Esophagus muscularis mucosa (tissue), 4 donors: Measurements from ENCODE around the gene TAP2. TPM values are rescaled to one million over a fixed set of nuclear protein-coding genes. Genes with fewer than 3 reads are reported as not detected.

ENCODE experiments used
- DNase-seq: peaks from one replicate; pipeline ENCODE4 v3.0.0-alpha.2; 2017; ENCODE audit errors: extremely low spot score
- H3K27ac ChIP-seq, 4 donors: fragments of 200-600 bp; sonication (generic); replicated peaks in 1 of 4; 1 replicate in 3 of 4; 2 replicates in 1 of 4; pipeline ENCODE4 v1.5.1; 2016 to 2019; ENCODE audit warnings: mild to moderate bottlenecking in 1 of 4
- H3K27me3 ChIP-seq, 4 donors: fragments of 200-600 bp; sonication (generic); one replicate each; pipeline versions ENCODE4 v1.5.1 to v1.6.0; 2016 to 2019
- H3K36me3 ChIP-seq, 4 donors: fragments of 200-600 bp; sonication (generic); one replicate each; pipeline ENCODE4 v1.5.1; 2016 to 2019
- H3K4me1 ChIP-seq, 4 donors: fragments of 200-600 bp; sonication (generic); one replicate each; pipeline ENCODE4 v1.5.1; 2016 to 2019
- H3K4me3 ChIP-seq, 4 donors: fragments of 200-600 bp; sonication (generic); 1 replicate in 2 of 4; 2 replicates in 2 of 4; pipeline ENCODE4 v1.5.1; 2016 to 2019; ENCODE audit warnings: mild to moderate bottlenecking in 4 of 4, moderate library complexity in 1 of 4
- H3K9me3 ChIP-seq, 4 donors: fragments of 200-600 bp; sonication (generic); 1 replicate in 3 of 4; 2 replicates in 1 of 4; pipeline ENCODE4 v1.5.1; 2016 to 2019
- EP300 ChIP-seq: sonication (generic); formaldehyde crosslinking; IDR thresholded peaks from one replicate; pipeline ENCODE4 v1.6.1; 2017; ENCODE audit warnings: antibody characterized with exemption
- POLR2A ChIP-seq: fragments of 450-650 bp; IDR thresholded peaks from one replicate; pipeline ENCODE4 v1.6.1; 2017; ENCODE audit warnings: antibody characterized with exemption, moderate library complexity, mild to moderate bottlenecking, low read depth
- POLR2AphosphoS5 ChIP-seq, 2 donors: sonication (generic); formaldehyde crosslinking; IDR thresholded peaks; one replicate each; pipeline ENCODE4 v1.6.1; 2017; ENCODE audit warnings: antibody characterized with exemption in 2 of 2
- WGBS: methylation state at CpG from one replicate; pipeline ENCODE4 v1.1.5; 2018; 5-methylcytosine and 5-hydroxymethylcytosine counted together
- intact Hi-C: fragments of 100-400 bp; cut with DNase I; formaldehyde crosslinking; loops from one replicate; pipeline ENCODE4 v1.15.1; 2023
- total RNA-seq, 4 donors: library from RNA; depleted of rRNA; stranded (reverse); fragments of >200 nt; gene quantifications; one replicate each; pipeline versions ENCODE4 v1.1.0 to v1.2.1, GENCODE V29; 2016
- TF ChIP-seq, protein P1 (sequence below), 3 experiments: fragments of 200-600 bp in 2 of 3; fragments of 450-650 bp in 1 of 3; sonication (generic) in 2 of 3; IDR thresholded peaks; one replicate each; pipeline ENCODE4 v1.5.1; 2017 to 2019; ENCODE audit warnings: antibody characterized with exemption in 3 of 3, mild to moderate bottlenecking in 2 of 3, moderate library complexity in 1 of 3

Gene TAP2
- total RNA-seq, 4 donors from 2014 or later: 8.6 to 16.3 (median 13.4) TPM

DNA sequence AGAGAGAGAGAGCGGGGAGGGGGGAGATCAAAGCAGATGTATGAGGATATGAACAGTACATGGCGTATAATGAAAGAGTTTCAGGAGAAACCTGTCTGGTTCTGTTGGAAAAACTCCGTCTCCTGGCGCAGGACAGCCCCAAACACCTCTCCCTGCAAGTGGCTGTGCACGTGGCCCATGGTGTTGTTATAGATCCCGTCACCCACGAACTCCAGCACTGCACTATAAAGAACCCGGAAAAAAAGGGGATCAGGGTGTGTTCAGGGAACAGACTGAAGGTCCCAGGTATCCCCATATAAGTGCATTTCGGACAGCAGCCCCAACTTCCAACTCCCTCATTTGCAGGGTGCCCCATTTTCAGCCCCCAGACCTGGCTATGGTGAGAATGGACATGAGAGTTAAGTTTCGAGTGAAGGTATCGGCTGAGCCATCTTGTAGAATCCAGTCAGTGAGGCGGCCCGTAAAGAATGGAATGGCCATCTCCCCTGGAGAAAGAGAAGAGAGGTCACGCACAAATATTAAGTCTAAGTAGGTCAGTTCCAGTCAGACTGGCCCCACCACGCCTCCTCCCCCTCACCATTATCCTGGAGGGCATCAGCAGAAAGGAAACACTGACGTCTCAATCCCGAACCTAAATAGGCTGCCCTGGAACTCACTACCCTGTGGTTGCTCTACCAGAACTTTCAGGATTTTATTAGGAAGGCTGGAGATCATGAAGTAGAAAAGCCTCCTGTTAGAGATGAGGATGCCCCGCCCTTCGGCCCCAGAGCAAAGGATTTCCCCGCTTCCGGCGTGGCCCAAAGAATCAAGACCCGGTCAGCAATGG is 13.7 kb upstream of the TAP2 start:
- Histone ChIP-seq H3K4me3 (peak overlapping the region; percentile 79 to 96 (median 90)), H3K4me1 (peaks cover 13 to 50% (median 33%) of the 10 kb centered on the region in 4 donors), H3K9me3 (no peaks in the 10 kb centered on the region), H3K27ac (peak overlapping the region; percentile 96 to 100 (median 98)), H3K36me3 (peaks cover 14 to 48% (median 43%) of the 10 kb centered on the region in 4 donors), H3K27me3 (no peaks in the 10 kb centered on the region)
- TF ChIP-seq POLR2A (no peak), POLR2AphosphoS5 (IDR thresholded peaks at IDR 0.05) (no peak), EP300 (no peak)
- TF ChIP-seq, protein P1, sequence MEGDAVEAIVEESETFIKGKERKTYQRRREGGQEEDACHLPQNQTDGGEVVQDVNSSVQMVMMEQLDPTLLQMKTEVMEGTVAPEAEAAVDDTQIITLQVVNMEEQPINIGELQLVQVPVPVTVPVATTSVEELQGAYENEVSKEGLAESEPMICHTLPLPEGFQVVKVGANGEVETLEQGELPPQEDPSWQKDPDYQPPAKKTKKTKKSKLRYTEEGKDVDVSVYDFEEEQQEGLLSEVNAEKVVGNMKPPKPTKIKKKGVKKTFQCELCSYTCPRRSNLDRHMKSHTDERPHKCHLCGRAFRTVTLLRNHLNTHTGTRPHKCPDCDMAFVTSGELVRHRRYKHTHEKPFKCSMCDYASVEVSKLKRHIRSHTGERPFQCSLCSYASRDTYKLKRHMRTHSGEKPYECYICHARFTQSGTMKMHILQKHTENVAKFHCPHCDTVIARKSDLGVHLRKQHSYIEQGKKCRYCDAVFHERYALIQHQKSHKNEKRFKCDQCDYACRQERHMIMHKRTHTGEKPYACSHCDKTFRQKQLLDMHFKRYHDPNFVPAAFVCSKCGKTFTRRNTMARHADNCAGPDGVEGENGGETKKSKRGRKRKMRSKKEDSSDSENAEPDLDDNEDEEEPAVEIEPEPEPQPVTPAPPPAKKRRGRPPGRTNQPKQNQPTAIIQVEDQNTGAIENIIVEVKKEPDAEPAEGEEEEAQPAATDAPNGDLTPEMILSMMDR (IDR thresholded peaks at IDR 0.05): no peak
- intact Hi-C loops: no loop called here
- DNase-seq: peak; percentile 92
- WGBS: 45% methylated on average over 23 of the region's 23 CpGs

DNA sequence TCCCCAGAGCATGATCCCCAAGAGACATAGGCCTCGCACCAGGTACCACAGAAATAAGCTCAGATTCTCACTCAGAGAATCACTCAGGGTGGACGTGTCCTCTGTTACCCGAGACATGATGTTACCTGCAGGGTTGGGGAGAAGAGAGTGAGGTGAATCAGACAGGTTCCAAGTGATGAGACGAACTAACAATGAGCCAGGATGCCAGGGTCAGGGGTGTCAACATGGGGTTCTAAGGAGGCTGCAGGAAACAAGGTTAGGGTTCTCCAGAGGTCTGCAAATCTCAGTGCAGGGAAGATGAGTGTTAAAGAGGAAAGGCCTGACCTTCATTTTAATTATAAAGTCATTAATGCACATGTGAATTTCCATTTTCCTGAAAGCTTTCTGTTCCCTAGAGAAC is 12.5 kb upstream of the TAP2 start:
- peak overlapping the region in 3 of 4 donors; percentile 98 to 100 (median 98) for H3K27ac ChIP-seq
- peaks cover 24 to 59% (median 53%) of the 10 kb centered on the region in 4 donors for H3K36me3 ChIP-seq
- intact Hi-C loops: no loop called here
- H3K4me1 ChIP-seq: peaks cover 13 to 52% (median 37%) of the 10 kb centered on the region in 4 donors
- 87% methylated on average over 4 of the region's 4 CpGs for WGBS
- no peaks in the 10 kb centered on the region for H3K27me3 ChIP-seq
- H3K9me3 ChIP-seq: no peaks in the 10 kb centered on the region
- H3K4me3 ChIP-seq: no peak overlapping the region
- no peak for DNase-seq
- no peak for TF ChIP-seq POLR2AphosphoS5 (IDR thresholded peaks at IDR 0.05)
- TF ChIP-seq, protein P1 (IDR thresholded peaks at IDR 0.05): no peak
- TF ChIP-seq EP300: no peak
- no peak for TF ChIP-seq POLR2A

DNA sequence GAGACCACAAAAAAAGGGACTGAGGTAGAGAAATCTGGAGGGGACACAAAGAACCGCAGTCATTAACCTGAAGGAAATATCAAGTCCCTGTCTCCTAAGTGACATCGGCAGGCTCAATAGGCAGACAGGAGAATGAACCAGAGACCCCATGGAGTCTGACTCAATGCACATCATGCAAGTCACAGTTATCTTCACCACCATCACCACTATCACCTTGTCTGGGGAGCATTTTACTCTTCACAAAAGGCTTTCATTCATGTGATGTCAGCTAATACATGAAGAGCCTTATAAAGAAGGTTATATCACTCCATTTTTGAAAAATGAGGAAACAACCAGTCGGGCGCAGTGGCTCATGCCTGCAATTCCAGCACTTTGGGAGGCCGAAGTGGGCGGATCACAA is 10.6 kb upstream of the TAP2 start:
- DNase-seq: peak; percentile 34
- no peak overlapping the region for H3K4me3 ChIP-seq
- intact Hi-C loops: no loop called here
- TF ChIP-seq POLR2A: no peak
- TF ChIP-seq, protein P1 (IDR thresholded peaks at IDR 0.05): no peak
- TF ChIP-seq POLR2AphosphoS5 (IDR thresholded peaks at IDR 0.05): no peak
- no peak for TF ChIP-seq EP300
- H3K27me3 ChIP-seq: no peaks in the 10 kb centered on the region
- H3K36me3 ChIP-seq: peaks cover 24 to 67% (median 61%) of the 10 kb centered on the region in 4 donors
- H3K4me1 ChIP-seq: peaks cover 12 to 56% (median 38%) of the 10 kb centered on the region in 4 donors
- no peak overlapping the region for H3K27ac ChIP-seq
- no peaks in the 10 kb centered on the region for H3K9me3 ChIP-seq
- 79% methylated on average over 6 of the region's 6 CpGs for WGBS

DNA sequence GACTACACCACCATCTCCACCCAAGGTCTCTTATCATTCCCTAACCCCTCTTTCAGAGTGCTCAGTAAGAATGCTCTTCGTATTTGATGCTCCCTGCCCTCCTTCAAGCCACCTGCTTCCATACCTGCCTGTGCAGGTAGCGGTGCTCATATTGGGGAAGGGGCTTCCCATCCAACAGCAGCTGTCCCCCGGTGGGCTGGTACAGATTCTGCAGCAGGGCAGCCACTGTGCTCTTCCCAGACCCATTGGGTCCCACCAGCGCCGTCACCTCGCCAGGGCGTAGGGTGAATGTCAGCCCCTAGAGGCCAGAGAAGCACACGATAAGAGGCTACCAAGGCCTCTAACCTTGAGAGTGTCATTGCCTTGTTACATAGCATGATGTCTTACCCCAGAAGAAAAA is 9.3 kb upstream of the TAP2 start:
- Histone ChIP-seq H3K4me3 (no peak overlapping the region), H3K36me3 (peaks cover 24 to 67% (median 61%) of the 10 kb centered on the region in 4 donors), H3K27ac (no peak overlapping the region), H3K9me3 (no peaks in the 10 kb centered on the region), H3K27me3 (no peaks in the 10 kb centered on the region), H3K4me1 (peaks cover 21 to 63% (median 44%) of the 10 kb centered on the region in 4 donors)
- TF ChIP-seq EP300: no peak
- TF ChIP-seq, protein P1 (IDR thresholded peaks at IDR 0.05): no peak
- TF ChIP-seq POLR2A: no peak
- no peak for TF ChIP-seq POLR2AphosphoS5 (IDR thresholded peaks at IDR 0.05)
- WGBS: 97% methylated on average over 6 of the region's 8 CpGs
- DNase-seq: no peak
- intact Hi-C loops: no loop called here
